GM10248 (cell line): ENCODE measurements around the gene ABCC8.

Source experiments
- CTCF ChIA-PET: fragments of 300-600 bp; sonication (Branson Sonifier 250); formaldehyde crosslinking; extraction: SDS; loops from one replicate; lab custom pipeline; 2021; ENCODE audit warnings: antibody characterized with exemption; lab: Yijun Ruan, JAX
- POLR2A ChIA-PET: fragments of 350-650 bp; sonication (Branson Sonifier 250); formaldehyde crosslinking; extraction: SDS; loops from one replicate; lab custom pipeline; 2020; ENCODE audit warnings: antibody characterized with exemption; lab: Yijun Ruan, JAX
- DNase-seq: peaks from one replicate; pipeline ENCODE4 v3.0.0; 2012; ENCODE audit errors: extremely low spot score
- CTCF ChIP-seq: IDR thresholded peaks from 2 replicates; pipeline ENCODE4 v1.5.1; 2012; ENCODE audit warnings: mild to moderate bottlenecking, low read depth; ENCODE audit errors: extremely low read depth, missing control alignments, control extremely low read depth

ABCC8 gene

GRCh38 chr11:17437366-17437765, 39.3 kb downstream of the ABCC8 start:
- CTCF ChIA-PET: no interaction called here
- no peak for DNase-seq
- no peak for TF ChIP-seq CTCF
- POLR2A ChIA-PET: interaction anchor here (0.7 kb wide), 1 partner anchor 1581 kb away, joined by 5 read pairs; no protein-coding TSS in a partner anchor

DNA sequence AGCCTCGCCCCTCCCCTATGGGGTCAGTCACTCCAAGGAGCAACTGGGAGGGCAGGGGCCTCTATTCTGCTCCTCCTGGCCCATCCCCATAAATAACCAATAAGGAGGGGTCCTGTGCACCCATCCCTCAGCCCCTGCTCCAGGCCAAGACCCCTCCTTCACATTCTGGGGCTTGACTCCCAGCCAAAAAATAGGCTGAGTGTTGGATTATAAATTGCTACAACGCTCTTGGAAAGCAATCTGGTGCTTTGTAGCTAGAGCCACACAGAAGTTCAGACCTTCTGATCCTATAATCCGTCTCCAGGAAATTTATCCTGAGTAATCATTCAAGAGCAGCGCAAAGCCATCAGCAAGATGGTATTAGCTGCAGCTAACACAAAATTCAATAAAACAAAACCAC, 42.5 kb downstream of the ABCC8 start:
- ChIA-PET POLR2A (no interaction called here), CTCF (interaction anchor here (1.0 to 2.0 kb wide), 2 partner anchors 47 to 108 kb away, joined by 3 to 4 read pairs; no protein-coding TSS in a partner anchor)
- TF ChIP-seq CTCF: no peak
- DNase-seq: no peak

DNA sequence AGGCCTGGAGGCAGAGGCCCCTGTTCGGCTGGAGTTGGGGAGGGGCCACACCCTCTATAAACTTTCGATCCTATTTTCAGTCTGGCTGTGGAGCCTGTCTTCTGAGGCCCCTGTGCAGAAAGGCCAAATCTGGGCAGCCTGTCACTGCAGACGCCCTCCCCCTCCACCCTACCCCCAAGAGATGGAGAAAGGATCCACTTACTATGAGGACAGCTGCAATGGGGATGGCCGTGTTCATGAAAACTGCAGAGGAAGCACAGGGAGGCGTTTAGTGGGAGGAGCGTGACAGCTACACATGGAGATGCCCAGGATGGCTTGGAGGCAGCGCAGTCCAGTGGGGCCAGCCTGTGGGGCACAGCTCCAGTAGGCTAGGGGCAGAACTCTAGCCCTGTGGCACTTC, 44.6 kb downstream of the ABCC8 start:
- POLR2A ChIA-PET: no interaction called here
- TF ChIP-seq CTCF: no peak
- CTCF ChIA-PET: interaction anchor here (1.0 to 1.8 kb wide), 3 partner anchors 14 to 96 kb away, joined by 3 to 4 read pairs (median 4); no protein-coding TSS in a partner anchor

DNA sequence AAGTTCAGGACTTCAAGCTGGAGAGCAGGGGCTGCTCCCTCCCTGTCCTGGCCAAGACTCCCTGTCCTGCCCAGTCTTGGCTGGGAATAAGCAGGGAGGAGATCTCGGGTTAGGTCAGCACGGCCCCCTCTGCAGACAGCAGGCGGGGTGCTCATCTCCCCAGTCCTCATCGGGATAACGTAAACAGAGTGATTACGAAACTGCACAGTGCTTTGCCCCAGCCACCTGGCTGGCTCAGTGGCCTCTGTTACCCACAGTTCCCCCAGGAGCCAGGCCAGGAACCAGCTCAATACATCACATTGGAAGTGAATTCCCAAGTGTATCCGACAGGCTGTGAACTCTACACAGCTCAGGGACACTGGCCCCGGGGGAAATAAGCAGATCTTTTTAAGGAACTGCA, 45.5 kb downstream of the ABCC8 start:
- POLR2A ChIA-PET: no interaction called here
- no peak for TF ChIP-seq CTCF
- DNase-seq: no peak
- CTCF ChIA-PET: interaction anchor here (1.5 to 1.8 kb wide), 3 partner anchors 11 to 97 kb away, joined by 4 read pairs; no protein-coding TSS in a partner anchor

More for the DNA sequence above, 44.6 kb downstream of the ABCC8 start:
- DNase-seq: no peak

- TF ChIP-seq CTCF: no peak
- POLR2A ChIA-PET: no interaction called here
- DNase-seq: no peak
- CTCF ChIA-PET: interaction anchor here (0.9 to 2.2 kb wide), 3 partner anchors 10 to 47 kb away, joined by 3 to 7 read pairs (median 4); no protein-coding TSS in a partner anchor
These were observed 46.0 kb downstream of the ABCC8 start for GRCh38 chr11:17430616-17431015.

- TF ChIP-seq CTCF: no peak
- DNase-seq: no peak
- ChIA-PET CTCF (interaction anchor here (0.9 to 2.2 kb wide), 3 partner anchors 10 to 53 kb away, joined by 3 to 7 read pairs (median 5); no protein-coding TSS in a partner anchor), POLR2A (no interaction called here)
These were observed 47.7 kb downstream of the ABCC8 start for GRCh38 chr11:17428925-17429324.
